H1 (cell line): ENCODE results near the gene HTRA1.

Experiments used
- BRCA1 ChIP-seq: IDR thresholded peaks from 2 replicates; pipeline ENCODE4 v1.6.1; 2012; ENCODE audit warnings: low read depth, low read length, improper control_type of control experiment
- TF ChIP-seq, protein P1 (sequence below): IDR thresholded peaks from 2 replicates; pipeline ENCODE4 v1.6.1; 2012; ENCODE audit warnings: low read length, inconsistent platforms

DNA sequence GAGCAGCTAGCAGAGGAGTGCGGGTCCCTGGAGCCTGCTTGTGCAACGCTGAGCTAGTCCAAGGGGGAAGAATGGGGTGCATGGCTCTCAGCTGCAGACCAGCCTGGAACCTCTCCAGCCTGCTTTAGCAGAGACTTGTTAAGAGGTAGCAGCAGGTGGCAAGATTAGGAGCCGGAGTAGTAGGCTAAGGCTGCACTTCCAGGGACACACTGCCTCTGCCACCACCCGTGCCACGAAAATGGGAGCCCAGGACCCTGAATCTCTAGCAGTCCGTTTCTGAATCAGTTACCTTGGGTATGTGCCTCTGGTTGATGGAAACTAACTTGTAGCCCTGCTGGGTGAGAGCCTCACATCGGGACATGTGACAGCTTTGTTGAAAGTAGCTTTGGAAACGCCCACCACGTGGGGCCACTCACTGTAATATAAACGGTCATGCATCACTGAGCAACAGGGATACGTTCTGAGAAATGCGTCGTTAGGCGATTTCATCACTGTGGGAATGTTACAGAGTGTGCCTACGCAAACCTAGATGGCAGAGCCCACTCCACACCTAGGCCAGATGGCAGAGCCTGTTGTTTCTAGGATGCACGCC is 25.9 kb downstream of the HTRA1 start:
- TF ChIP-seq, protein P1, sequence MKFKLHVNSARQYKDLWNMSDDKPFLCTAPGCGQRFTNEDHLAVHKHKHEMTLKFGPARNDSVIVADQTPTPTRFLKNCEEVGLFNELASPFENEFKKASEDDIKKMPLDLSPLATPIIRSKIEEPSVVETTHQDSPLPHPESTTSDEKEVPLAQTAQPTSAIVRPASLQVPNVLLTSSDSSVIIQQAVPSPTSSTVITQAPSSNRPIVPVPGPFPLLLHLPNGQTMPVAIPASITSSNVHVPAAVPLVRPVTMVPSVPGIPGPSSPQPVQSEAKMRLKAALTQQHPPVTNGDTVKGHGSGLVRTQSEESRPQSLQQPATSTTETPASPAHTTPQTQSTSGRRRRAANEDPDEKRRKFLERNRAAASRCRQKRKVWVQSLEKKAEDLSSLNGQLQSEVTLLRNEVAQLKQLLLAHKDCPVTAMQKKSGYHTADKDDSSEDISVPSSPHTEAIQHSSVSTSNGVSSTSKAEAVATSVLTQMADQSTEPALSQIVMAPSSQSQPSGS, result no peak
- no peak for TF ChIP-seq BRCA1
